Fibroblast of gingiva (primary cell): ENCODE data around the gene WWOX.

Experiments
- DNase-seq: peaks from one replicate; pipeline ENCODE4 v3.0.0-alpha.2; 2011; ENCODE audit warnings: low read depth

The WWOX gene

GRCh38 chr16:79175286-79176057, 1076.0 kb downstream of the WWOX start:
- DNase-seq: no peak

- DNase-seq: no peak
Measured at GRCh38 chr16:79177018-79177417, 1077.6 kb downstream of the WWOX start.

GRCh38 chr16:79181419-79181818, 1082.0 kb downstream of the WWOX start:
- DNase-seq: no peak

GRCh38 chr16:79182616-79183015, 1083.2 kb downstream of the WWOX start:
- no peak for DNase-seq

- no peak for DNase-seq
Measured at GRCh38 chr16:79183571-79183970, 1084.1 kb downstream of the WWOX start.

- no peak for DNase-seq
Measured at GRCh38 chr16:79184464-79185030, 1085.1 kb downstream of the WWOX start.

- no peak for DNase-seq
Measured at GRCh38 chr16:79185711-79186110, 1086.3 kb downstream of the WWOX start.

GRCh38 chr16:79186196-79186595, 1086.7 kb downstream of the WWOX start:
- no peak for DNase-seq

- no peak for DNase-seq
Measured at GRCh38 chr16:79188115-79188738, 1088.8 kb downstream of the WWOX start.

- no peak for DNase-seq
Measured at GRCh38 chr16:79188739-79189122, 1089.3 kb downstream of the WWOX start.

GRCh38 chr16:79190542-79190941, 1091.1 kb downstream of the WWOX start:
- DNase-seq: no peak

- no peak for DNase-seq
Measured at GRCh38 chr16:79191933-79192332, 1092.5 kb downstream of the WWOX start.

GRCh38 chr16:79192904-79193303, 1093.5 kb downstream of the WWOX start:
- no peak for DNase-seq

GRCh38 chr16:79194291-79194690, 1094.8 kb downstream of the WWOX start:
- no peak for DNase-seq

GRCh38 chr16:79195938-79196337, 1096.5 kb downstream of the WWOX start:
- no peak for DNase-seq

GRCh38 chr16:79201436-79201835, 1102.0 kb downstream of the WWOX start:
- no peak for DNase-seq

- no peak for DNase-seq
Measured at GRCh38 chr16:79202977-79203376, 1103.5 kb downstream of the WWOX start.

GRCh38 chr16:79204486-79204885, 1105.0 kb downstream of the WWOX start:
- DNase-seq: no peak

GRCh38 chr16:79206889-79207288, 1107.4 kb downstream of the WWOX start:
- no peak for DNase-seq

GRCh38 chr16:79209308-79209707, 1109.9 kb downstream of the WWOX start:
- DNase-seq: no peak

- no peak for DNase-seq
Measured at GRCh38 chr16:79210607-79211006, 1111.2 kb downstream of the WWOX start.

- DNase-seq: no peak
Measured at GRCh38 chr16:79211586-79211985, 1112.1 kb downstream of the WWOX start.

GRCh38 chr16:79212114-79212791, 1112.8 kb downstream of the WWOX start:
- no peak for DNase-seq
